Measurements from ENCODE around the gene HECW1. TPM values are rescaled to one million over a fixed set of nuclear protein-coding genes. Genes with fewer than 3 reads are reported as not detected.
A peak's percentile ranks its signal among the peaks of the same experiment; 100 is the strongest.

HECW1 gene
- total RNA-seq, 1 experiment from 2014 or later: 35.3 TPM

- no peak for DNase-seq (ENCODE audit: low read depth)
Observed at GRCh38 chr7:43516581-43517342, 404.3 kb downstream of the HECW1 start.

GRCh38 chr7:43517464-43517863 is 405.0 kb downstream of the HECW1 start:
- DNase-seq (ENCODE audit: low read depth): no peak
- in situ Hi-C loops (cut with HindIII; ENCODE audit: low pct_unique_long_range_greater_than_20kb, low sequenced_read_pairs): no loop called here

More at GRCh38 chr7:43516581-43517342, 404.3 kb downstream of the HECW1 start:
- in situ Hi-C loops (cut with HindIII; ENCODE audit: low pct_unique_long_range_greater_than_20kb, low sequenced_read_pairs): no loop called here

- DNase-seq (ENCODE audit: low read depth): no peak
- in situ Hi-C loops (cut with HindIII; ENCODE audit: low pct_unique_long_range_greater_than_20kb, low sequenced_read_pairs): no loop called here
Observed at GRCh38 chr7:43520201-43520600, 407.8 kb downstream of the HECW1 start.

- in situ Hi-C loops (cut with HindIII; ENCODE audit: low pct_unique_long_range_greater_than_20kb, low sequenced_read_pairs): no loop called here
Observed at GRCh38 chr7:43522406-43523156, 410.1 kb downstream of the HECW1 start.

GRCh38 chr7:43528576-43529354 is 416.3 kb downstream of the HECW1 start:
- DNase-seq (ENCODE audit: low read depth): no peak
- in situ Hi-C loops (cut with HindIII; ENCODE audit: low pct_unique_long_range_greater_than_20kb, low sequenced_read_pairs): no loop called here

More at GRCh38 chr7:43522406-43523156, 410.1 kb downstream of the HECW1 start:
- DNase-seq (ENCODE audit: low read depth): no peak

GRCh38 chr7:43530553-43531410 is 418.3 kb downstream of the HECW1 start:
- in situ Hi-C loops (cut with HindIII; ENCODE audit: low pct_unique_long_range_greater_than_20kb, low sequenced_read_pairs): no loop called here
- no peak for DNase-seq (ENCODE audit: low read depth)

GRCh38 chr7:43531700-43532099 is 419.3 kb downstream of the HECW1 start:
- no peak for DNase-seq (ENCODE audit: low read depth)
- in situ Hi-C loops (cut with HindIII; ENCODE audit: low pct_unique_long_range_greater_than_20kb, low sequenced_read_pairs): no loop called here

GRCh38 chr7:43533801-43534479 is 421.5 kb downstream of the HECW1 start:
- in situ Hi-C loops (cut with HindIII; ENCODE audit: low pct_unique_long_range_greater_than_20kb, low sequenced_read_pairs): no loop called here
- DNase-seq (ENCODE audit: low read depth): no peak

GRCh38 chr7:43535031-43535451 is 422.6 kb downstream of the HECW1 start:
- peak; percentile 23 for DNase-seq (ENCODE audit: low read depth)
- in situ Hi-C loops (cut with HindIII; ENCODE audit: low pct_unique_long_range_greater_than_20kb, low sequenced_read_pairs): no loop called here

GRCh38 chr7:43535810-43536585 is 423.6 kb downstream of the HECW1 start:
- peak; percentile 47 for DNase-seq (ENCODE audit: low read depth)
- in situ Hi-C loops (cut with HindIII; ENCODE audit: low pct_unique_long_range_greater_than_20kb, low sequenced_read_pairs): no loop called here

GRCh38 chr7:43536773-43537172 is 424.3 kb downstream of the HECW1 start:
- no peak for DNase-seq (ENCODE audit: low read depth)
- in situ Hi-C loops (cut with HindIII; ENCODE audit: low pct_unique_long_range_greater_than_20kb, low sequenced_read_pairs): no loop called here

- in situ Hi-C loops (cut with HindIII; ENCODE audit: low pct_unique_long_range_greater_than_20kb, low sequenced_read_pairs): no loop called here
Observed at GRCh38 chr7:43537765-43538403, 425.4 kb downstream of the HECW1 start.

GRCh38 chr7:43538404-43538771 is 425.9 kb downstream of the HECW1 start:
- in situ Hi-C loops (cut with HindIII; ENCODE audit: low pct_unique_long_range_greater_than_20kb, low sequenced_read_pairs): no loop called here
- no peak for DNase-seq (ENCODE audit: low read depth)

More at GRCh38 chr7:43537765-43538403, 425.4 kb downstream of the HECW1 start:
- DNase-seq (ENCODE audit: low read depth): peak; percentile 54

GRCh38 chr7:43540471-43540870 is 428.0 kb downstream of the HECW1 start:
- DNase-seq (ENCODE audit: low read depth): no peak
- in situ Hi-C loops (cut with HindIII; ENCODE audit: low pct_unique_long_range_greater_than_20kb, low sequenced_read_pairs): no loop called here

- no peak for DNase-seq (ENCODE audit: low read depth)
- in situ Hi-C loops (cut with HindIII; ENCODE audit: low pct_unique_long_range_greater_than_20kb, low sequenced_read_pairs): no loop called here
Observed at GRCh38 chr7:43542716-43543115, 430.3 kb downstream of the HECW1 start.

- no peak for DNase-seq (ENCODE audit: low read depth)
- in situ Hi-C loops (cut with HindIII; ENCODE audit: low pct_unique_long_range_greater_than_20kb, low sequenced_read_pairs): no loop called here
Observed at GRCh38 chr7:43546231-43546630, 433.8 kb downstream of the HECW1 start.

Measured in Caki2 (cell line).